Measurements from ENCODE around the gene STOX2. TPM values are rescaled to one million over a fixed set of nuclear protein-coding genes. Genes with fewer than 3 reads are reported as not detected.

STOX2 gene
- total RNA-seq, 2 donors from 2014 or later: 18.5 to 25.8 TPM

DNA sequence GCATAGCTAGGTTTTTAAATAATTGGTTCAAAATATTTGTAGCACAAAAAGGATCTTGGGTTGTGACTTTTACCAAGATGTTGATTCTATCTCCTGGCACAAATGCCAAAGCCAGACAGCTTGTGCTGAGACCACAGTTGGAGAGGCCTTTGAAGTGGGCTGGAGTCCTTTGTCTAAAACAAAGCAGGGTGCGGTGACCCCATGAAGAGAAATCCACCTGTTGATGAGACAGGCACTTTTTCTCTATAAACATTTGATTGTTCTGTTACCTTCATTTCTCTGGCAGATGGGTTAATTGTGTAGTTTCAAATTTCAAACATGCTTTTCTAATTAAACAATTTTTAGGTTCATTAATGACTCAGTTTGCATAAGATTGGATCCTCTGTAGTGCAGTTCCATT, 56.7 kb downstream of the STOX2 start:
- H3K9me3 ChIP-seq: no peaks in the 10 kb centered on the region
- H3K4me1 ChIP-seq: peaks cover 0 to 31% of the 10 kb centered on the region in 2 donors
- H3K4me3 ChIP-seq: no peak overlapping the region
- peak overlapping the region; percentile 52 to 83 for H3K27ac ChIP-seq
- H3K36me3 ChIP-seq: no peaks in the 10 kb centered on the region
- H3K27me3 ChIP-seq: no peaks in the 10 kb centered on the region
- TF ChIP-seq, protein P1, sequence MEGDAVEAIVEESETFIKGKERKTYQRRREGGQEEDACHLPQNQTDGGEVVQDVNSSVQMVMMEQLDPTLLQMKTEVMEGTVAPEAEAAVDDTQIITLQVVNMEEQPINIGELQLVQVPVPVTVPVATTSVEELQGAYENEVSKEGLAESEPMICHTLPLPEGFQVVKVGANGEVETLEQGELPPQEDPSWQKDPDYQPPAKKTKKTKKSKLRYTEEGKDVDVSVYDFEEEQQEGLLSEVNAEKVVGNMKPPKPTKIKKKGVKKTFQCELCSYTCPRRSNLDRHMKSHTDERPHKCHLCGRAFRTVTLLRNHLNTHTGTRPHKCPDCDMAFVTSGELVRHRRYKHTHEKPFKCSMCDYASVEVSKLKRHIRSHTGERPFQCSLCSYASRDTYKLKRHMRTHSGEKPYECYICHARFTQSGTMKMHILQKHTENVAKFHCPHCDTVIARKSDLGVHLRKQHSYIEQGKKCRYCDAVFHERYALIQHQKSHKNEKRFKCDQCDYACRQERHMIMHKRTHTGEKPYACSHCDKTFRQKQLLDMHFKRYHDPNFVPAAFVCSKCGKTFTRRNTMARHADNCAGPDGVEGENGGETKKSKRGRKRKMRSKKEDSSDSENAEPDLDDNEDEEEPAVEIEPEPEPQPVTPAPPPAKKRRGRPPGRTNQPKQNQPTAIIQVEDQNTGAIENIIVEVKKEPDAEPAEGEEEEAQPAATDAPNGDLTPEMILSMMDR (IDR thresholded peaks at IDR 0.05): no peak
- no peak for DNase-seq (ENCODE audit: low spot score)

DNA sequence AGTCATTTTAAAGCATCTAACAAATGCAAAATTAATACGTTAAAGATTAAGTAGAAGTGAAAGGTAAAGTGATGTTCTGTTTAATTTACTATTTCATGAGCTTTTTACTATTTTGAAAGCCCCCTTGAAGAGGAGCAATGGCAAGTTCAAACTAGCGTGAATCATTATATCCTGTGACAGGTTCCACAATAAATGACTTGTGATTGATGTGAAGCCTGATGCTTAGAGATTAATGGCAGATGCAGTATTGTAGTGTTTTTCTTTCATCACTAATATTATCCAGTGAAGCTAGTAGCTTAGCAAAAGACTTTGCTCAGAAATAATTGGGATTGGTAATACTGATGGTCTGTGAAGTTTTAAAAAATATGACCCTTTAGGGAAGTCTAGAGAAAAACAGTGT, 57.3 kb downstream of the STOX2 start:
- H3K4me3 ChIP-seq: no peak overlapping the region
- no peaks in the 10 kb centered on the region for H3K36me3 ChIP-seq
- H3K27ac ChIP-seq: peak overlapping the region in 1 of 2 donors; percentile 83
- TF ChIP-seq, protein P1 (IDR thresholded peaks at IDR 0.05): no peak
- peaks cover 0 to 31% of the 10 kb centered on the region in 2 donors for H3K4me1 ChIP-seq
- H3K9me3 ChIP-seq: no peaks in the 10 kb centered on the region
- no peaks in the 10 kb centered on the region for H3K27me3 ChIP-seq
- no peak for DNase-seq (ENCODE audit: low spot score)

DNA sequence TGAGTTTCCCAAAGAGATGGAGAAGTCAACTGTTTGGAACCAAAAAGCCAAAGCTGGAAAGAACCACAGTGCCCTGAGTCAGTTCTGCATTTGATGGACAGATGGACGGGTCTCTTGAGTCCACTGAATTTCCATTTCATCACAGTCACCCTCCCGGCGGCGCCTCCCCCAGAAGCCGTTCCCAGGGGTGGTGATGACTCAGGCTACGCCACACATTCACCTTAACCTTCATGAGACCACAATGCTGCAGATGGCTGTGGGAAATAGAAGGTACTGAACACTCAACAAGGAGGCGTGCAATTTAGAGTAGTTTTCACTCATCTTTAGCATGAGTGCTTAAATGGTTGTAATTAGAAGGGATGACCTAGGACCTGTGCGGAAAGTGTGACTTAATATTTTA, 61.3 kb downstream of the STOX2 start:
- DNase-seq (ENCODE audit: low spot score): no peak
- no peaks in the 10 kb centered on the region for H3K9me3 ChIP-seq
- H3K4me1 ChIP-seq: peaks cover 0 to 16% of the 10 kb centered on the region in 2 donors
- H3K27me3 ChIP-seq: no peaks in the 10 kb centered on the region
- H3K27ac ChIP-seq: no peak overlapping the region
- no peak overlapping the region for H3K4me3 ChIP-seq
- no peaks in the 10 kb centered on the region for H3K36me3 ChIP-seq
- TF ChIP-seq, protein P1 (IDR thresholded peaks at IDR 0.05): no peak

DNA sequence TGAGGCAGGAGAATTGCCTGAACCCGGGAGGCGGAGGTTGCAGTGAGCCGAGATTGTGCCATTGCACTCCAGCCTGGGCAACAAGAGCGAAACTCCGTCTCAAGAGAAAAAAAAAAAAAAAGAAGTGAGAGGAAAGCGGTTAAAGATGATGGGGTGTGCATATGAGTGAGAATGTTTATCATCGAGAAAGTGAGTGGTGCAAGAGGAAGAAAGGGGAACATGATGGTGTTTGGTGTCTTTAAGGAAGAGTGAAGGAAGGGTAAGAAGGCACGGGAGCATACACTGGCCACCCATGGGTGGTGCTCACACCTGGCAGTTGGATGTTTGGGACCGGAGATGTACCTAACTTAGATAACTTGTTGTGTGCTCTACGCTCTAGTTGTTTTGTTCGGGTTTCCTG, 62.2 kb downstream of the STOX2 start:
- H3K9me3 ChIP-seq: no peaks in the 10 kb centered on the region
- H3K4me1 ChIP-seq: peaks cover 0 to 21% of the 10 kb centered on the region in 2 donors
- TF ChIP-seq, protein P1 (IDR thresholded peaks at IDR 0.05): no peak
- no peak overlapping the region for H3K27ac ChIP-seq
- no peaks in the 10 kb centered on the region for H3K27me3 ChIP-seq
- no peaks in the 10 kb centered on the region for H3K36me3 ChIP-seq
- no peak for DNase-seq (ENCODE audit: low spot score)
- no peak overlapping the region for H3K4me3 ChIP-seq

DNA sequence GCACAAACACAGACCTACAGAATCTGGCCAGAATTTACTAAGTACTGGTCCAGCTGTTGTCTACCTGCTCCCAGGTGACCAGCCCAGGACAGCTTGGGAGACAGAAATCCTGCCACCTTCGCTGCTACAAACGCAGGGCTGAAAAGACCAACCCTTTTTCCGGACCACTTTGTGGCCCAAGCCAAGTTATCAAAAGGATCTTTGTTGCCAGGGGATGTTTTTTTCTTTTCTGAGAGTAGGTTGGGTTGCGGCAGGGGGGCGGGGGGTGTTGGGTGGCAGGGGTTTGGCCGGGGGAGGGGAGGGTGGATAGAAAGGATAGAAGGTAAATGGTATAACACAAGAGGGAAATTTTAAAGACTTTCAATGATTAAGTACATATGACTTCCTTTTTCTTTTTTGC, 63.4 kb downstream of the STOX2 start:
- Histone ChIP-seq H3K4me1 (peaks cover 0 to 23% of the 10 kb centered on the region in 2 donors), H3K27me3 (no peaks in the 10 kb centered on the region), H3K27ac (no peak overlapping the region), H3K4me3 (no peak overlapping the region), H3K36me3 (no peaks in the 10 kb centered on the region), H3K9me3 (no peaks in the 10 kb centered on the region)
- TF ChIP-seq, protein P1 (IDR thresholded peaks at IDR 0.05): no peak
- no peak for DNase-seq (ENCODE audit: low spot score)

DNA sequence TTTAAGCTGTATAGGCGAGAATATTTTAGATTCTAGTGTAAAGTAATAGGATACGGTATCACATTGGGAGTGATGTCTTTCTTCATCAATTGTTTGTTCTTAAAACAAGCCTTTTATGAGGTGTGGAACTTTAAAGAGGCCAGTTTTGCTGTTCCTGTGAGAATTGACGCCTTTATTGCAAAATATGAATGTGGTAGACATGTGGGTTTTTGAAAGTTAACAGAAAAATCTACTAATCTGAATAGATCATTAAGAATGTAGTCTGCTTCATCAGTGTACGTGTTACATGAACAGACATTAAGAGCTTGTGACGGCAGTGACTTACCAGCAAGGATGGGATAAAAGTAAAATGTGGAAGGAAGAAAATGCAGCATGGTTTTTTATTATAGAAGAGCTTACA, 63.8 kb downstream of the STOX2 start:
- TF ChIP-seq, protein P1 (IDR thresholded peaks at IDR 0.05): no peak
- Histone ChIP-seq H3K27me3 (no peaks in the 10 kb centered on the region), H3K9me3 (peaks cover 0 to 1% of the 10 kb centered on the region in 2 donors), H3K27ac (no peak overlapping the region), H3K4me1 (peaks cover 0 to 23% of the 10 kb centered on the region in 2 donors), H3K4me3 (no peak overlapping the region), H3K36me3 (no peaks in the 10 kb centered on the region)
- no peak for DNase-seq (ENCODE audit: low spot score)
